CD4-positive, alpha-beta memory T cell (primary cell): ENCODE measurements around the gene DNM1L. TPM values are rescaled to one million over a fixed set of nuclear protein-coding genes. Genes with fewer than 3 reads are reported as not detected.

Experiments used
- CTCF ChIA-PET: fragments of 350-600 bp; sonication (Branson Sonifier 250); formaldehyde crosslinking; loops from one replicate; lab custom pipeline; 2021; ENCODE audit warnings: inconsistent platforms; ENCODE audit not compliant: partially characterized antibody; lab: Charles Lee
- POLR2A ChIA-PET: fragments of 350-600 bp; sonication (Branson Sonifier 250); formaldehyde crosslinking; loops from one replicate; lab custom pipeline; 2021; ENCODE audit not compliant: partially characterized antibody; lab: Charles Lee
- DNase-seq, 5 donors: peaks; one replicate each; pipeline versions ENCODE4 v3.0.0 to v3.0.0-alpha.2; 2020 to 2022; ENCODE audit warnings: mixed read lengths in 1 of 5
- H3K27ac ChIP-seq: one replicate; pipeline ENCODE4 v1.7.0; 2013; ENCODE audit warnings: low read depth, low read length
- H3K27me3 ChIP-seq: 2 replicates; pipeline ENCODE4 v1.7.0; 2013; ENCODE audit warnings: mild to moderate bottlenecking, low read length, moderate library complexity; ENCODE audit not compliant: insufficient read depth
- H3K36me3 ChIP-seq: 2 replicates; pipeline ENCODE4 v1.7.0; 2013; ENCODE audit warnings: mild to moderate bottlenecking, low read length, moderate library complexity; ENCODE audit not compliant: insufficient read depth
- H3K4me1 ChIP-seq: 2 replicates; pipeline ENCODE4 v1.7.0; 2013; ENCODE audit warnings: mild to moderate bottlenecking, low read length, moderate library complexity; ENCODE audit not compliant: insufficient read depth
- H3K4me3 ChIP-seq, 2 donors: one replicate each; pipeline ENCODE4 v1.7.0; 2013; ENCODE audit warnings: low read length in 2 of 2, mild to moderate bottlenecking in 1 of 2
- H3K9me3 ChIP-seq, 2 donors: one replicate each; pipeline ENCODE4 v1.7.0; 2013; ENCODE audit warnings: low read length in 2 of 2, control low read depth in 1 of 2; ENCODE audit not compliant: control insufficient read depth in 1 of 2
- H3K27ac Mint-ChIP-seq, 7 donors: one replicate each; pipeline ENCODE4 v1.8.0; 2020 to 2021; ENCODE audit warnings: mixed read lengths in 7 of 7, mild to moderate bottlenecking in 6 of 7, inconsistent platforms in 3 of 7, moderate library complexity in 3 of 7
- H3K27me3 Mint-ChIP-seq, 2 donors: one replicate each; pipeline ENCODE4 v1.8.0; 2020 to 2021; ENCODE audit warnings: mixed read lengths in 2 of 2
- H3K36me3 Mint-ChIP-seq, 2 donors: one replicate each; pipeline ENCODE4 v1.8.0; 2020 to 2021; ENCODE audit warnings: mixed read lengths in 2 of 2, inconsistent platforms in 1 of 2, mild to moderate bottlenecking in 1 of 2
- H3K4me1 Mint-ChIP-seq, 4 donors: one replicate each; pipeline ENCODE4 v1.8.0; 2020 to 2021; ENCODE audit warnings: mixed read lengths in 4 of 4, mild to moderate bottlenecking in 1 of 4
- H3K4me3 Mint-ChIP-seq, 8 donors: one replicate each; pipeline ENCODE4 v1.8.0; 2020 to 2021; ENCODE audit warnings: mixed read lengths in 8 of 8, mild to moderate bottlenecking in 7 of 8, moderate library complexity in 6 of 8, inconsistent platforms in 3 of 8
- H3K9me3 Mint-ChIP-seq, 8 donors: one replicate each; pipeline ENCODE4 v1.8.0; 2020 to 2021; ENCODE audit warnings: mixed read lengths in 8 of 8, mild to moderate bottlenecking in 5 of 8, inconsistent platforms in 3 of 8, moderate library complexity in 1 of 8
- intact Hi-C: fragments of 100-400 bp; cut with micrococcal nuclease; formaldehyde crosslinking; loops from one replicate; pipeline ENCODE4 v1.15.1; 2023
- polyA plus RNA-seq, 2 donors: library from polyadenylated mRNA; unstranded; fragments of 300-500 nt; fragmentation: Illumina TruSeq; gene quantifications; one replicate each; pipeline ENCODE4 v1.2.3, GENCODE V29; 2021
- total RNA-seq, 2 experiments: library from RNA; stranded (reverse); gene quantifications; one replicate each; pipeline ENCODE4 v1.2.3, GENCODE V29; 2021

DNM1L gene
- total and polyA plus RNA-seq, 4 experiments from 2014 or later = 12.9 to 50.1 (median 32.5) TPM

- Mint-ChIP-seq H3K4me3 (no peak overlapping the region), H3K27me3 (no peaks in the 10 kb centered on the region), H3K27ac (peak overlapping the region in 4 of 7 donors; percentile 0 to 69 (median 6)), H3K4me1 (peaks cover 0 to 5% (median 2%) of the 10 kb centered on the region in 4 donors), H3K9me3 (no peaks in the 10 kb centered on the region), H3K36me3 (peaks cover 21 to 71% of the 10 kb centered on the region in 2 donors)
- no peaks in the 10 kb centered on the region for H3K27me3 ChIP-seq
- H3K9me3 ChIP-seq = no peaks in the 10 kb centered on the region
- H3K27ac ChIP-seq = no peak overlapping the region
- intact Hi-C loops = no loop called here
- ChIA-PET CTCF (interaction anchor here (2.6 kb wide), 1 partner anchor 21 kb away, joined by 11 read pairs; the partner anchor contains the start of gene YARS2), POLR2A (no interaction called here)
- no peak for DNase-seq
- no peak overlapping the region for H3K4me3 ChIP-seq
- H3K4me1 ChIP-seq = no peaks in the 10 kb centered on the region
- peaks cover 17% of the 10 kb centered on the region for H3K36me3 ChIP-seq
Measured at GRCh38 chr12:32734952-32735351, 55.9 kb downstream of the DNM1L start.

GRCh38 chr12:32736445-32736844, 57.3 kb downstream of the DNM1L start:
- Histone ChIP-seq H3K4me1 (no peaks in the 10 kb centered on the region), H3K4me3 (no peak overlapping the region), H3K9me3 (no peaks in the 10 kb centered on the region), H3K27me3 (no peaks in the 10 kb centered on the region), H3K27ac (no peak overlapping the region), H3K36me3 (peaks cover 22% of the 10 kb centered on the region)
- Mint-ChIP-seq H3K9me3 (no peaks in the 10 kb centered on the region), H3K4me3 (no peak overlapping the region), H3K36me3 (peaks cover 22 to 74% of the 10 kb centered on the region in 2 donors), H3K27ac (peak overlapping the region in 3 of 7 donors; percentile 43 to 75 (median 55)), H3K27me3 (no peaks in the 10 kb centered on the region), H3K4me1 (peaks cover 0 to 5% (median 3%) of the 10 kb centered on the region in 4 donors)
- no peak for DNase-seq
- ChIA-PET POLR2A (interaction anchor here (1.3 kb wide), 1 partner anchor 19 kb away, joined by 3 read pairs; the partner anchor contains the start of gene YARS2), CTCF (interaction anchor here (2.6 kb wide), 1 partner anchor 19 kb away, joined by 11 read pairs; the partner anchor contains the start of gene YARS2)
- intact Hi-C loops = no loop called here

GRCh38 chr12:32737715-32738114, 58.6 kb downstream of the DNM1L start:
- Mint-ChIP-seq H3K27ac (peak overlapping the region in 2 of 7 donors; percentile 39 to 57), H3K4me3 (no peak overlapping the region), H3K36me3 (peaks cover 22 to 75% of the 10 kb centered on the region in 2 donors), H3K4me1 (peaks cover 0 to 6% (median 4%) of the 10 kb centered on the region in 4 donors), H3K9me3 (no peaks in the 10 kb centered on the region), H3K27me3 (no peaks in the 10 kb centered on the region)
- H3K27ac ChIP-seq = no peak overlapping the region
- no peak for DNase-seq
- H3K36me3 ChIP-seq = peaks cover 27% of the 10 kb centered on the region
- intact Hi-C loops = no loop called here
- no peaks in the 10 kb centered on the region for H3K27me3 ChIP-seq
- ChIA-PET CTCF (no interaction called here), POLR2A (interaction anchor here (1.3 kb wide), 1 partner anchor 18 kb away, joined by 3 read pairs; the partner anchor contains the start of gene YARS2)
- no peaks in the 10 kb centered on the region for H3K4me1 ChIP-seq
- H3K9me3 ChIP-seq = no peaks in the 10 kb centered on the region
- no peak overlapping the region for H3K4me3 ChIP-seq

- Histone ChIP-seq H3K4me3 (no peak overlapping the region), H3K36me3 (peaks cover 27% of the 10 kb centered on the region), H3K4me1 (no peaks in the 10 kb centered on the region), H3K9me3 (no peaks in the 10 kb centered on the region), H3K27me3 (no peaks in the 10 kb centered on the region), H3K27ac (no peak overlapping the region)
- Mint-ChIP-seq H3K36me3 (peaks cover 29 to 78% of the 10 kb centered on the region in 2 donors), H3K27ac (peak overlapping the region in 1 of 7 donors; percentile 81), H3K9me3 (no peaks in the 10 kb centered on the region), H3K4me3 (no peak overlapping the region), H3K4me1 (peaks cover 7 to 11% (median 9%) of the 10 kb centered on the region in 4 donors), H3K27me3 (no peaks in the 10 kb centered on the region)
- intact Hi-C loops = no loop called here
- no peak for DNase-seq
- POLR2A ChIA-PET = no interaction called here
- CTCF ChIA-PET = no interaction called here
Measured at GRCh38 chr12:32739279-32739678, 60.2 kb downstream of the DNM1L start.

GRCh38 chr12:32742133-32742532, 63.0 kb downstream of the DNM1L start:
- Histone ChIP-seq H3K4me1 (no peaks in the 10 kb centered on the region), H3K27ac (no peak overlapping the region), H3K9me3 (no peaks in the 10 kb centered on the region), H3K36me3 (peaks cover 50% of the 10 kb centered on the region), H3K27me3 (no peaks in the 10 kb centered on the region), H3K4me3 (no peak overlapping the region)
- CTCF ChIA-PET = interaction anchor here (0.6 to 4.9 kb wide), 2 partner anchors 14 to 40 kb away, joined by 3 to 37 read pairs; partner anchors contain the start of gene YARS2
- Mint-ChIP-seq H3K4me3 (no peak overlapping the region), H3K36me3 (peaks cover 33 to 83% of the 10 kb centered on the region in 2 donors), H3K4me1 (peaks cover 7 to 17% (median 10%) of the 10 kb centered on the region in 4 donors), H3K27ac (no peak overlapping the region), H3K27me3 (no peaks in the 10 kb centered on the region), H3K9me3 (no peaks in the 10 kb centered on the region)
- POLR2A ChIA-PET = no interaction called here
- no peak for DNase-seq
- intact Hi-C loops = no loop called here

- no peak overlapping the region for H3K27ac Mint-ChIP-seq
- H3K9me3 ChIP-seq = no peaks in the 10 kb centered on the region
- H3K27me3 Mint-ChIP-seq = no peaks in the 10 kb centered on the region
- no peak overlapping the region for H3K4me3 Mint-ChIP-seq
- H3K4me1 Mint-ChIP-seq = peaks cover 8 to 14% (median 11%) of the 10 kb centered on the region in 4 donors
- no peaks in the 10 kb centered on the region for H3K4me1 ChIP-seq
- POLR2A ChIA-PET = no interaction called here
- CTCF ChIA-PET = interaction anchor here (4.9 kb wide), 1 partner anchor 13 kb away, joined by 37 read pairs; the partner anchor contains the start of gene YARS2
- H3K27ac ChIP-seq = no peak overlapping the region
- H3K4me3 ChIP-seq = no peak overlapping the region
- H3K9me3 Mint-ChIP-seq = no peaks in the 10 kb centered on the region
- intact Hi-C loops = no loop called here
- H3K36me3 Mint-ChIP-seq = peaks cover 33 to 83% of the 10 kb centered on the region in 2 donors
- peaks cover 49% of the 10 kb centered on the region for H3K36me3 ChIP-seq
- no peaks in the 10 kb centered on the region for H3K27me3 ChIP-seq
- no peak for DNase-seq
Measured at GRCh38 chr12:32743264-32743663, 64.2 kb downstream of the DNM1L start.

GRCh38 chr12:32753605-32754004, 74.5 kb downstream of the DNM1L start:
- Histone ChIP-seq H3K27ac (peak overlapping the region; percentile 78), H3K36me3 (peaks cover 24% of the 10 kb centered on the region), H3K9me3 (no peaks in the 10 kb centered on the region), H3K27me3 (no peaks in the 10 kb centered on the region), H3K4me1 (peaks cover 16% of the 10 kb centered on the region), H3K4me3 (no peak overlapping the region)
- Mint-ChIP-seq H3K9me3 (no peaks in the 10 kb centered on the region), H3K27me3 (no peaks in the 10 kb centered on the region), H3K27ac (peak overlapping the region; percentile 18 to 93 (median 78)), H3K36me3 (peaks cover 22 to 56% of the 10 kb centered on the region in 2 donors), H3K4me3 (peak overlapping the region in 5 of 8 donors; percentile 71 to 95 (median 91)), H3K4me1 (peaks cover 11 to 22% (median 17%) of the 10 kb centered on the region in 4 donors)
- DNase-seq = no peak
- POLR2A ChIA-PET = interaction anchor here (1.6 kb wide), 1 partner anchor 1100 kb away, joined by 4 read pairs; no protein-coding TSS in a partner anchor
- CTCF ChIA-PET = interaction anchor here (0.6 kb wide), 1 partner anchor 965 kb away, joined by 3 read pairs; no protein-coding TSS in a partner anchor
- intact Hi-C loops = loop anchor here (2.0 kb wide), 2 partner anchors 389 to 1101 kb away; no protein-coding TSS in a partner anchor
